H1 (cell line): ENCODE measurements around the gene TOM1L2. TPM values are rescaled to one million over a fixed set of nuclear protein-coding genes. Genes with fewer than 3 reads are reported as not detected.

Experiments used
- CTCF ChIA-PET: fragments of 300-600 bp; sonication (Branson Sonifier 250); formaldehyde crosslinking; loops from one replicate; lab custom pipeline; 2021; ENCODE audit not compliant: partially characterized antibody; lab: Charles Lee
- POLR2A ChIA-PET: fragments of 300-600 bp; sonication (Branson Sonifier 250); formaldehyde crosslinking; loops from one replicate; lab custom pipeline; 2021; ENCODE audit warnings: inconsistent platforms; ENCODE audit not compliant: partially characterized antibody; lab: Charles Lee
- DNase-seq, 2 experiments: peaks; one replicate each; pipeline versions ENCODE4 v3.0.0 to v3.0.0-alpha.2; 2010 to 2022; ENCODE audit warnings: low spot score in 2 of 2, low read depth in 1 of 2, mixed read lengths in 1 of 2
- FAIRE-seq: peaks from 2 replicates; lab custom pipeline; 2011; peaks lifted over from hg19 to GRCh38; lab: Jason Lieb, UNC
- H2AFZ ChIP-seq: 2 replicates; pipeline ENCODE4 v1.8.1; 2012; ENCODE audit warnings: low read length, inconsistent platforms
- H2AK5ac ChIP-seq: 2 replicates; pipeline ENCODE4 v1.6.1; 2013; ENCODE audit warnings: low read depth, low read length
- H2BK120ac ChIP-seq: replicated peaks from 2 replicates; pipeline ENCODE3; 2013; ENCODE audit warnings: low read depth, low read length, inconsistent platforms
- H2BK12ac ChIP-seq: 2 replicates; pipeline ENCODE4 v1.6.1; 2013; ENCODE audit warnings: low read depth, low read length
- H2BK15ac ChIP-seq: 2 replicates; pipeline ENCODE4 v1.6.1; 2013; ENCODE audit warnings: low read length
- H2BK20ac ChIP-seq: 2 replicates; pipeline ENCODE4 v1.6.1; 2013; ENCODE audit warnings: low read length
- H2BK5ac ChIP-seq: 2 replicates; pipeline ENCODE4 v1.6.1; 2013; ENCODE audit warnings: low read depth, low read length
- H3K14ac ChIP-seq: 2 replicates; pipeline ENCODE4 v1.6.1; 2013; ENCODE audit warnings: inconsistent platforms; ENCODE audit not compliant: insufficient read length
- H3K18ac ChIP-seq: 2 replicates; pipeline ENCODE4 v1.6.1; 2013; ENCODE audit warnings: low read length; ENCODE audit errors: extremely low read depth
- H3K23ac ChIP-seq: 2 replicates; pipeline ENCODE4 v1.6.1; 2013; ENCODE audit warnings: inconsistent platforms; ENCODE audit not compliant: insufficient read length
- H3K23me2 ChIP-seq: 2 replicates; pipeline ENCODE4 v1.6.1; 2013; ENCODE audit warnings: low read depth, low read length
- H3K27ac ChIP-seq: 2 replicates; pipeline ENCODE4 v1.6.1; 2011; ENCODE audit warnings: low read depth, low read length, inconsistent platforms
- H3K27me3 ChIP-seq, 4 experiments: replicated peaks in 1 of 4; 1 replicate in 1 of 4; 2 replicates in 3 of 4; pipeline versions ENCODE4 v1.6.1 to v1.8.1; 2011 to 2013; ENCODE audit warnings: low read length in 3 of 4, mild to moderate bottlenecking in 3 of 4, inconsistent platforms in 2 of 4, mixed read lengths in 2 of 4, moderate library complexity in 1 of 4; ENCODE audit not compliant: control insufficient read depth in 3 of 4, insufficient read depth in 3 of 4; ENCODE audit errors: extremely low read depth in 1 of 4
- H3K36me3 ChIP-seq, 4 experiments: 2 replicates each; pipeline versions ENCODE4 v1.6.1 to v1.8.1; 2011 to 2013; ENCODE audit warnings: mild to moderate bottlenecking in 4 of 4, low read length in 3 of 4, moderate library complexity in 2 of 4, control low read depth in 1 of 4, inconsistent platforms in 1 of 4; ENCODE audit not compliant: insufficient read depth in 4 of 4, control insufficient read depth in 2 of 4
- H3K4ac ChIP-seq: replicated peaks from 2 replicates; pipeline ENCODE3; 2013; ENCODE audit warnings: low read length, low read depth, mixed read lengths, inconsistent platforms; ENCODE audit not compliant: insufficient read length
- H3K4me1 ChIP-seq, 4 experiments: replicated peaks in 1 of 4; 1 replicate in 1 of 4; 2 replicates in 3 of 4; pipeline versions ENCODE4 v1.6.1 to v1.8.1; 2011 to 2013; ENCODE audit warnings: low read length in 3 of 4, inconsistent platforms in 2 of 4, mixed read lengths in 1 of 4; ENCODE audit not compliant: insufficient read depth in 4 of 4, control insufficient read depth in 3 of 4
- H3K4me2 ChIP-seq, 2 experiments: 2 replicates each; pipeline versions ENCODE4 v1.6.1 to v1.8.1; 2011 to 2013; ENCODE audit warnings: low read depth in 2 of 2, low read length in 2 of 2, control low read depth in 1 of 2, inconsistent platforms in 1 of 2, mild to moderate bottlenecking in 1 of 2; ENCODE audit not compliant: insufficient read depth in 1 of 2
- H3K4me3 ChIP-seq, 4 experiments: fragments of 200-600, 300-600 bp in 1 of 4; sonication (generic), shearing (Covaris generic), sonication (Bioruptor Twin) in 1 of 4; 2 replicates each; pipeline versions ENCODE4 v1.5.1 to v1.8.1; 2011 to 2016; ENCODE audit warnings: low read length in 4 of 4, low read depth in 3 of 4, control low read depth in 2 of 4, inconsistent platforms in 2 of 4, mild to moderate bottlenecking in 2 of 4, mixed read lengths in 1 of 4, moderate library complexity in 1 of 4; ENCODE audit not compliant: insufficient read depth in 2 of 4; ENCODE audit errors: extremely low read depth in 1 of 4
- H3K56ac ChIP-seq: replicated peaks from 2 replicates; pipeline ENCODE3; 2013; ENCODE audit warnings: low read depth, mild to moderate bottlenecking, mixed read lengths, low read length, inconsistent platforms; ENCODE audit not compliant: insufficient read length
- H3K79me1 ChIP-seq: 2 replicates; pipeline ENCODE4 v1.6.1; 2013; ENCODE audit warnings: low read depth, low read length, control low read depth
- H3K79me2 ChIP-seq, 2 experiments: 2 replicates each; pipeline versions ENCODE4 v1.6.1 to v1.8.1; 2012 to 2013; ENCODE audit warnings: low read length in 2 of 2, mild to moderate bottlenecking in 2 of 2, inconsistent platforms in 1 of 2; ENCODE audit not compliant: insufficient read depth in 2 of 2, control insufficient read depth in 1 of 2
- H3K9ac ChIP-seq, 4 experiments: replicated peaks in 1 of 4; 1 replicate in 1 of 4; 2 replicates in 3 of 4; pipeline versions ENCODE4 v1.6.1 to v1.8.1; 2011 to 2013; ENCODE audit warnings: low read depth in 3 of 4, low read length in 3 of 4, control low read depth in 2 of 4, mild to moderate bottlenecking in 2 of 4, moderate library complexity in 2 of 4, inconsistent platforms in 1 of 4; ENCODE audit errors: extremely low read depth in 1 of 4
- H3K9me3 ChIP-seq, 2 experiments: 2 replicates each; pipeline versions ENCODE4 v1.6.1 to v1.8.1; 2012 to 2013; ENCODE audit warnings: mild to moderate bottlenecking in 2 of 2, moderate library complexity in 2 of 2, control low read depth in 1 of 2, inconsistent platforms in 1 of 2, low read depth in 1 of 2, low read length in 1 of 2, mixed read lengths in 1 of 2; ENCODE audit not compliant: insufficient read depth in 2 of 2
- H4K20me1 ChIP-seq, 2 experiments: replicated peaks in 1 of 2; 2 replicates each; pipeline versions ENCODE3 to v1.8.1; 2011 to 2013; ENCODE audit warnings: inconsistent platforms in 2 of 2, low read length in 2 of 2, mild to moderate bottlenecking in 1 of 2; ENCODE audit not compliant: insufficient read depth in 2 of 2, control insufficient read depth in 1 of 2
- H4K5ac ChIP-seq: 2 replicates; pipeline ENCODE4 v1.6.1; 2013; ENCODE audit warnings: low read length, low read depth, mixed read lengths, inconsistent platforms; ENCODE audit not compliant: insufficient read length
- H4K8ac ChIP-seq: 2 replicates; pipeline ENCODE4 v1.8.0; 2013; ENCODE audit warnings: mild to moderate bottlenecking, moderate library complexity, low read length, inconsistent platforms; ENCODE audit not compliant: insufficient read depth; ENCODE audit errors: extremely low read depth
- H4K91ac ChIP-seq: replicated peaks from 2 replicates; pipeline ENCODE3; 2013; ENCODE audit warnings: low read length, mixed read lengths, inconsistent platforms; ENCODE audit not compliant: insufficient read length
- CBX8 ChIP-seq: fragments of 300-800, 300-1000 bp; sonication (generic); IDR thresholded peaks from 2 replicates; pipeline ENCODE4 v1.7.1; 2016; ENCODE audit warnings: low read depth, low read length, borderline replicate concordance
- EP300 ChIP-seq, 2 experiments: IDR thresholded peaks; 1 replicate in 1 of 2; 2 replicates in 1 of 2; pipeline ENCODE4 v1.6.1; 2011 to 2012; ENCODE audit warnings: low read depth in 2 of 2, low read length in 2 of 2, mild to moderate bottlenecking in 2 of 2, borderline replicate concordance in 1 of 2, inconsistent platforms in 1 of 2, moderate library complexity in 1 of 2
- NANOG ChIP-seq: IDR thresholded peaks from 2 replicates; pipeline ENCODE4 v1.6.1; 2011; ENCODE audit warnings: low read length, low read depth, mild to moderate bottlenecking, inconsistent platforms; ENCODE audit not compliant: insufficient read depth, poor library complexity, severe bottlenecking
- RBBP5 ChIP-seq: IDR thresholded peaks from 2 replicates; pipeline ENCODE4 v1.7.1; 2012; ENCODE audit warnings: low read depth, mild to moderate bottlenecking, inconsistent platforms, low read length, moderate library complexity, borderline replicate concordance
- RFX5 ChIP-seq: IDR thresholded peaks from 2 replicates; pipeline ENCODE4 v1.6.1; 2011; ENCODE audit warnings: low read depth, low read length, improper control_type of control experiment, borderline replicate concordance
- WGBS, 2 experiments: shearing (Covaris generic) in 1 of 2; methylation state at CpG; one replicate each; pipeline versions ENCODE4 v1.1.6 to v1.1.7; 2013 to 2015; ENCODE audit warnings: low lambda C conversion rate in 2 of 2, mixed read lengths in 2 of 2, inconsistent platforms in 1 of 2, low coverage in 1 of 2, missing lambda C conversion rate in 1 of 2; ENCODE audit not compliant: insufficient replicate concordance in 2 of 2, insufficient coverage in 1 of 2, insufficient read length in 1 of 2; ENCODE audit errors: extremely low coverage in 1 of 2, missing lambda C conversion rate in 1 of 2; 5-methylcytosine and 5-hydroxymethylcytosine counted together
- polyA plus RNA-seq, 7 experiments: library from polyadenylated mRNA; depleted of rRNA in 3 of 7; stranded (reverse) in 5 of 7; unstranded in 2 of 7; fragments of >200 nt in 5 of 7; fragments of 200-250 nt in 2 of 7; gene quantifications; 1 replicate in 5 of 7; 2 replicates in 1 of 7; 4 replicates in 1 of 7; pipeline versions ENCODE4 v1.2.1 to v1.2.3, GENCODE V29; 2011 to 2013; ENCODE audit warnings: missing spikeins in 2 of 7, mixed read lengths in 2 of 7
- total RNA-seq: library from RNA; stranded (reverse); fragmentation: NEBNext Ultra II Directional; extraction: Animal tissue kit (Norgen Biotek cat#: 25700); gene quantifications from 2 replicates; pipeline ENCODE4 v1.2.1, GENCODE V29; 2021

The TOM1L2 gene
- total and polyA plus RNA-seq, 2 of the 8 experiments (the other 6 are each of a cell fraction or from before 2014, with no cell fraction given) = 2.0 to 3.4 TPM

DNA sequence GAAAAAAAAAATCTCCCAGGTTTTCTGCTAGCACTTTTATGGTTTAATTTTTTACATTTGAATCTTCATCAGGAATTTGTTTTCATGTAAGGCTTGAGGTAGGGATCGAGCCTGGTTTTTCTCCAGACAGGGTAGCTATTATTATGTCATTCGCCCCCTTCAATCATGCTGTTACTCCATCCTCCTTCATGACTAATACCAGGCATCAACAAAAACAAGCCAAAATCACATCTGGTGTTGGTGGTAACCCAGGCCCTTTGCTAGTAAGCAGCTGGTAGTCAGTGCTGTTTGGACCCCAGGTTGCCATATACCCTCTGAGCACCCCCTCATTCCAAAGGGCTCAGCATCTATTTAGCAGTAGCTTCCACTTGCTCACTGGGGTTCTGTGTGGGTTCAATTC lies 30.0 kb upstream of the TOM1L2 start:
- CTCF ChIA-PET = interaction anchor here (0.6 to 7.8 kb wide), 5 partner anchors 9 to 513 kb away, joined by 3 to 49 read pairs (median 4); no protein-coding TSS in a partner anchor
- H4K8ac ChIP-seq = no peak overlapping the region
- POLR2A ChIA-PET = interaction anchor here (0.6 kb wide), 2 partner anchors 28 to 30 kb away, joined by 3 read pairs; no protein-coding TSS in a partner anchor
- no peak overlapping the region for H2BK20ac ChIP-seq
- DNase-seq (no peak), FAIRE-seq (no peak)
- H3K4me3 ChIP-seq = no peak overlapping the region
- no peak overlapping the region for H3K4me2 ChIP-seq
- H3K4me1 ChIP-seq = peaks cover 0 to 7% (median 0%) of the 10 kb centered on the region in 4 experiments; a peak in 2 of 7 replicates
- no peaks in the 10 kb centered on the region for H3K9me3 ChIP-seq
- H3K27me3 ChIP-seq = no peaks in the 10 kb centered on the region
- H3K36me3 ChIP-seq = no peaks in the 10 kb centered on the region
- TF ChIP-seq NANOG = no peak
- TF ChIP-seq EP300 (IDR thresholded peaks at IDR 0.05; ENCODE audit: borderline replicate concordance in 1 of 2, low read depth in 2 of 2, low read length in 2 of 2) = no peak
- TF ChIP-seq RFX5 = no peak
- no peak for TF ChIP-seq RBBP5
- no peak for TF ChIP-seq CBX8
- H2AK5ac ChIP-seq = no peak overlapping the region
- H3K4ac ChIP-seq = no peak overlapping the region
- no peaks in the 10 kb centered on the region for H3K79me2 ChIP-seq
- peaks cover 0 to 5% of the 10 kb centered on the region in 2 experiments for H4K20me1 ChIP-seq
- no peak overlapping the region for H4K91ac ChIP-seq
- H3K14ac ChIP-seq = no peak overlapping the region
- H3K27ac ChIP-seq = no peak overlapping the region
- H3K18ac ChIP-seq = no peak overlapping the region
- no peak overlapping the region for H2BK5ac ChIP-seq
- WGBS, 2 experiments = 92% methylated on average over 2 of the region's 2 CpGs; no CpG with 5 or more reads in 1 of the 2 experiments
- H3K56ac ChIP-seq = no peak overlapping the region
- no peaks in the 10 kb centered on the region for H3K79me1 ChIP-seq
- no peak overlapping the region for H4K5ac ChIP-seq
- H2BK120ac ChIP-seq = no peak overlapping the region
- H2AFZ ChIP-seq = no peak overlapping the region
- H3K23me2 ChIP-seq = no peaks in the 10 kb centered on the region; the same call in 1 of the 2 replicates
- H3K9ac ChIP-seq = no peak overlapping the region; a peak in 1 of 7 replicates
- no peak overlapping the region for H2BK12ac ChIP-seq
- H3K23ac ChIP-seq = no peak overlapping the region
- no peak overlapping the region for H2BK15ac ChIP-seq
